ENCODE results near the gene TGFBR2. TPM values are rescaled to one million over a fixed set of nuclear protein-coding genes. Genes with fewer than 3 reads are reported as not detected.

TGFBR2 gene
- total and polyA plus RNA-seq, 2 of the 13 experiments (the other 11 are each of a cell fraction or from before 2014, with no cell fraction given): 82.2 to 187 TPM

DNA sequence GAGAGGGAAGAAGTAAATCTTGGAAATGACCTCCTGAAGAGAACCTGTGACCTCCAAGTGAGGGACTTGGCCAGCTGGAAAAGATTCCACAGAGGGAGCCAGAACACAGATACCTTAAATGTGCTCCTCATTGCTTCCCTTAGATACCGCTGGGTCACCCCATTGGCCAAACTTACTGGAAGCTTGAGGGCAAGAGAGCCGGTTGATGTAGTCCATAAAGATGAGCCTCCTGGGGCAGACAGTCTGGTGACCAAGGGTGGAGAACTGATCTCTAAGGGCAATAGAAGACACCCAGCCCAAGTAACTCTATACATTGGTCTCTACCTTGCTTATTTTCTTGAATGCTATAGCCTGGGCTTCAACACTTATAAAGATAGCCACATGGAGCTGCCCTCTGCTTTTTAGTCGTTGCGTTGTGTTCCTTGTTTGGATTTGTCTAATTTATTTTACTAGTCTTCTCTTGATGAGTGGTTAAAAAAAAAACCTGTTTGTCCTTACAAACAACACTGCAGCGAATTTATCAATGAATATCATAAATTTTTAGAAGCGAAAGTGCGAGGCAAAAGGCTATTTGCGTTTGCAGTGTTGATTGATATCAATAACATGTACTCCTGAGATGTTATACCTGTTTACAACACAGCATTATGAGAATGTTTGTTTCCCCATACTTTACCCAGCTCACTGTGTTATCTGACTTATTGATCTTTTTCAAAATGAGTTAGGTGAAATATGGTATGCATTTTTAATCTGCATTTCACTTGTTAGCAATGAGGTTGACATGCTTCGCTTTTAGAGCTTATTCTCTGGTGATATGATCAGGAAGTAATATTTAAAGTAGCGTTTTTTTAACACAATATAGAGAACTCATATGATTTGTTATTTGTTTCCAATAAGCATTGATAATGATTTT, 31.2 kb downstream of the TGFBR2 start (continued):
- TF ChIP-seq ZBTB43 (CRISPR knock-in tag; conservative IDR thresholded peaks at IDR 0.05) (no peak), POLR2G (IDR thresholded peaks at IDR 0.05; ENCODE audit: low read depth, low read length) (peak; percentile 46; the same call in 1 of the 2 replicates), HOXA5 (CRISPR knock-in tag; IDR thresholded peaks at IDR 0.05) (no peak), ZBTB38 (CRISPR knock-in tag; IDR thresholded peaks at IDR 0.05) (no peak)

GRCh38 chr3:30638685-30639412, 32.4 kb downstream of the TGFBR2 start:
- FAIRE-seq (no peak), ATAC-seq (no peak), DNase-seq (ENCODE audit: low spot score) (no peak)
- WGBS (ENCODE audit: low lambda C conversion rate): 91% methylated on average over 4 of the region's 4 CpGs
- in situ Hi-C loops (cut with HindIII; ENCODE audit: extremely low pct_ligation_motif_present, low pct_unique_long_range_greater_than_20kb): no loop called here
- Histone ChIP-seq H3K79me2 (ENCODE audit: insufficient read depth, low read length) (peaks cover 100% of the 10 kb centered on the region), H3K27me3 (ENCODE audit: control insufficient read depth in 1 of 2, insufficient read depth in 2 of 2, low read length in 2 of 2) (no peaks in the 10 kb centered on the region), H3K9me3 (ENCODE audit: low read length) (no peaks in the 10 kb centered on the region), H3K27ac (ENCODE audit: extremely low read length, insufficient read depth, low read length) (no peak overlapping the region), H3K4me1 (ENCODE audit: insufficient read depth, low read length) (peaks cover 95% of the 10 kb centered on the region), H3K36me3 (replicated peaks in 1 of 2; ENCODE audit: control insufficient read depth in 1 of 2, insufficient read depth in 2 of 2, low read length in 2 of 2) (peaks cover 16 to 76% of the 10 kb centered on the region in 2 experiments), H3K4me2 (ENCODE audit: low read depth, low read length) (no peak overlapping the region), H4K20me1 (ENCODE audit: insufficient read depth, low read length) (peaks cover 100% of the 10 kb centered on the region), H3K9ac (ENCODE audit: insufficient read depth, low read depth, low read length) (no peak overlapping the region), H3K4me3 (replicated peaks in 1 of 3; ENCODE audit: insufficient read depth in 1 of 3, low read depth in 2 of 3, low read length in 3 of 3) (no peak overlapping the region), H2AFZ (ENCODE audit: low read length) (no peak overlapping the region)
- ChIA-PET CTCF (ENCODE audit: low intra/inter-chr PET ratio, low total read pairs) (no interaction called here), POLR2A (no interaction called here)
- intact Hi-C loops (cut with micrococcal nuclease; ENCODE audit: unreplicated experiment): no loop called here
- BruUV-seq (replicated peaks): no TSS peak
- TF ChIP-seq NFATC3 (CRISPR knock-in tag; IDR thresholded peaks at IDR 0.05): no peak
- peak; percentile 51 for TF ChIP-seq POLR2G (IDR thresholded peaks at IDR 0.05; ENCODE audit: low read depth, low read length)
- TF ChIP-seq, protein P1, sequence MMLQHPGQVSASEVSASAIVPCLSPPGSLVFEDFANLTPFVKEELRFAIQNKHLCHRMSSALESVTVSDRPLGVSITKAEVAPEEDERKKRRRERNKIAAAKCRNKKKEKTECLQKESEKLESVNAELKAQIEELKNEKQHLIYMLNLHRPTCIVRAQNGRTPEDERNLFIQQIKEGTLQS (CRISPR knock-in tag; IDR thresholded peaks at IDR 0.05): no peak
- TF ChIP-seq POLR2A (IDR thresholded peaks at IDR 0.05; ENCODE audit: insufficient read depth in 1 of 2, low read depth in 2 of 2, low read length in 2 of 2): 0 out of 4 replicates have a peak, but pooled peaks of 1 of the 2 experiments have one; percentile 5
- no peak for TF ChIP-seq ZNF747 (CRISPR knock-in tag; IDR thresholded peaks at IDR 0.05; ENCODE audit: borderline replicate concordance)
- TF ChIP-seq RBM22 (optimal IDR thresholded peaks at IDR 0.05; ENCODE audit: low read length): peak; percentile 96
- TF ChIP-seq, protein P2, sequence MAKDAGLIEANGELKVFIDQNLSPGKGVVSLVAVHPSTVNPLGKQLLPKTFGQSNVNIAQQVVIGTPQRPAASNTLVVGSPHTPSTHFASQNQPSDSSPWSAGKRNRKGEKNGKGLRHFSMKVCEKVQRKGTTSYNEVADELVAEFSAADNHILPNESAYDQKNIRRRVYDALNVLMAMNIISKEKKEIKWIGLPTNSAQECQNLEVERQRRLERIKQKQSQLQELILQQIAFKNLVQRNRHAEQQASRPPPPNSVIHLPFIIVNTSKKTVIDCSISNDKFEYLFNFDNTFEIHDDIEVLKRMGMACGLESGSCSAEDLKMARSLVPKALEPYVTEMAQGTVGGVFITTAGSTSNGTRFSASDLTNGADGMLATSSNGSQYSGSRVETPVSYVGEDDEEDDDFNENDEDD (CRISPR knock-in tag; IDR thresholded peaks at IDR 0.05; ENCODE audit: borderline replicate concordance): no peak
- no peak for TF ChIP-seq SOX6 (IDR thresholded peaks at IDR 0.05)
- 0 out of 2 replicates have a peak, but pooled peaks have one; percentile 15 for TF ChIP-seq SOX6 (CRISPR knock-in tag; IDR thresholded peaks at IDR 0.05)
- peak; percentile 66; the same call in 1 of the 2 replicates for TF ChIP-seq POLR2AphosphoS2 (IDR thresholded peaks at IDR 0.05; ENCODE audit: low read depth, low read length)
- TF ChIP-seq ZNF143 (CRISPR knock-in tag; IDR thresholded peaks at IDR 0.05): no peak
- TF ChIP-seq MNT (IDR thresholded peaks at IDR 0.05): no peak

Data from HepG2 (cell line).